SH-SY5Y (cell line): ENCODE measurements around the gene VPS45.

Experiments used
- GATA2 ChIP-seq: IDR thresholded peaks from 2 replicates; pipeline ENCODE4 v1.6.1; 2011; ENCODE audit warnings: mild to moderate bottlenecking, low read depth, low read length
- GATA3 ChIP-seq: IDR thresholded peaks from 2 replicates; pipeline ENCODE4 v1.6.1; 2011; ENCODE audit warnings: low read depth, mild to moderate bottlenecking, low read length, moderate library complexity

DNA sequence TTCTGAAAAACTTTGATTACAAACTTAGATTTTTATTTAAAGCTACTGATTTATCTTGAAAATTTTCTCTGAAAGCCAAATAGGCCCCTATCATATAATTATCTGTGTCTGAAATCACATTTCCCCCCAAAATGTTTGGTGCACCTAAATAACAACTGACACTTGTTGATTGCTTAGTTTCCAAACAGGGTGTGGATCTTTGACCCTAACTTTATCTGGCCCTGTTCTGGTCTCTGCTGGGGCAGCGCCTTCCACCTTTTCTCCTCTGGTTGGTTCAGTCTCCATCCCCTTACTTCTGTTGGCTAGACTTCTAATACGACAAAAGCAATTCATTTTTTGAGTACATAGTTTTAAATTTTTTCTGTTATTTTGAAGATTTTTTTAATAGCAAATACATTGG lies 46.9 kb upstream of the VPS45 start:
- TF ChIP-seq GATA3 (no peak), GATA2 (no peak)
